GM23248 (cell line): ENCODE data around the gene OR10A4.
"Not testable (repeated sequence)": the region's sequence is repeated elsewhere in the genome, so short reads cannot be mapped to it uniquely, and the experiment has no call there.

Source experiments
- EZH2 ChIP-seq: fragments of 200-600 bp; sonication (generic); IDR thresholded peaks from 2 replicates; pipeline ENCODE4 v1.6.1; 2018; ENCODE audit warnings: antibody characterized with exemption, mild to moderate bottlenecking; ENCODE audit not compliant: insufficient read depth, poor library complexity, severe bottlenecking
- EZH2phosphoT487 ChIP-seq: fragments of 200-600 bp; sonication (generic); IDR thresholded peaks from 2 replicates; pipeline ENCODE4 v1.6.1; 2018; ENCODE audit warnings: antibody characterized with exemption, moderate library complexity, mild to moderate bottlenecking, low read depth; ENCODE audit not compliant: insufficient read depth

DNA sequence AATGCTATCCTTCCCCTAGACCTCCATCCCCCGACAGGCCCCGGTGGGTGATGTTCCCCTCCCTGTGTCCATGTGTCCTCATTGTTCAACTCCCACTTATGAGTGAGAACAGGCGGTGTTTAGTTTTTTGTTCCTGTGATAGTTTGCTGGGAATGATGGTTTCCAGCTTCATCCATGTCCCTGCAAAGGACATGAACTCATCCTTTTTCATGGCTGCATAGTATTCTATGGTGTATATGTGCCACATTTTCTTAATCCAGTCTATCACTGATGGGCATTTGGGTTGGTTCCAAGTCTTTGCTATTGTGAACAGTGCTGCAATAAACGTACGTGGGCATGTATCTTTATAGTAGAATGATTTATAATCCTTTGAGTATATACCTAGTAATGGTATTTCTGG lies 11.3 kb downstream of the OR10A4 start:
- not testable (repeated sequence) for TF ChIP-seq EZH2, EZH2phosphoT487
